ENCODE measurements around the gene ELOVL1. TPM values are rescaled to one million over a fixed set of nuclear protein-coding genes. Genes with fewer than 3 reads are reported as not detected.

ELOVL1 gene
- total and polyA plus RNA-seq, 2 of the 13 experiments (the other 11 are each of a cell fraction or from before 2014, with no cell fraction given): 55.2 to 77.4 TPM

- 0 out of 2 replicates have a peak, but pooled peaks have one; percentile 3 for TF ChIP-seq ZNF839 (CRISPR knock-in tag; IDR thresholded peaks at IDR 0.05; ENCODE audit: borderline replicate concordance)
- TF ChIP-seq ZFP91 (CRISPR knock-in tag; IDR thresholded peaks at IDR 0.05; ENCODE audit: borderline replicate concordance): no peak; the same call in 1 of the 2 replicates
- no peak for TF ChIP-seq ZNF318 (CRISPR knock-in tag; IDR thresholded peaks at IDR 0.05)
- no peak for TF ChIP-seq GPBP1L1 (CRISPR knock-in tag; IDR thresholded peaks at IDR 0.05)
- TF ChIP-seq FIP1L1 (IDR thresholded peaks at IDR 0.05; ENCODE audit: borderline replicate concordance, insufficient read depth, low read depth, low read length): no peak
- no peak; the same call in 1 of the 2 replicates for TF ChIP-seq ZNF547 (CRISPR knock-in tag; IDR thresholded peaks at IDR 0.05)
- TF ChIP-seq PHF21A (CRISPR knock-in tag; IDR thresholded peaks at IDR 0.05): no peak
- no peak for TF ChIP-seq TEF (CRISPR knock-in tag; IDR thresholded peaks at IDR 0.05)
- TF ChIP-seq ZNF709 (CRISPR knock-in tag; IDR thresholded peaks at IDR 0.05): no peak
- no peak for TF ChIP-seq MED13 (CRISPR knock-in tag; IDR thresholded peaks at IDR 0.05)
- TF ChIP-seq ZZZ3 (CRISPR knock-in tag; IDR thresholded peaks at IDR 0.05; ENCODE audit: borderline replicate concordance): no peak
- no peak for TF ChIP-seq ZSCAN30 (CRISPR knock-in tag; IDR thresholded peaks at IDR 0.05)
- TF ChIP-seq KDM2A (CRISPR knock-in tag; IDR thresholded peaks at IDR 0.05; ENCODE audit: borderline replicate concordance, low read depth): no peak
- TF ChIP-seq ZNF367 (CRISPR knock-in tag; IDR thresholded peaks at IDR 0.05; ENCODE audit: borderline replicate concordance): no peak
- TF ChIP-seq ZNF879 (CRISPR knock-in tag; IDR thresholded peaks at IDR 0.05): no peak
- TF ChIP-seq FOSL2 (CRISPR knock-in tag; IDR thresholded peaks at IDR 0.05): no peak
- TF ChIP-seq KMT2B (CRISPR knock-in tag; IDR thresholded peaks at IDR 0.05): no peak; the same call in 1 of the 2 replicates
- TF ChIP-seq NFE2L2 (IDR thresholded peaks at IDR 0.05; ENCODE audit: low read length): no peak
- TF ChIP-seq ZNF557 (CRISPR knock-in tag; IDR thresholded peaks at IDR 0.05): 0 out of 2 replicates have a peak, but pooled peaks have one; percentile 38
These were observed 9.6 kb downstream of the ELOVL1 start (continued) for GRCh38 chr1:43358121-43358745.
